Neural cell (in vitro differentiated cells): ENCODE results near the gene RPS6KC1. TPM values are rescaled to one million over a fixed set of nuclear protein-coding genes. Genes with fewer than 3 reads are reported as not detected.

Experiments used
- H2AFZ ChIP-seq: fragments of 200-600, 300-800 bp; sonication (generic), shearing (Covaris generic); 2 replicates; pipeline ENCODE4 v1.6.0; 2014; ENCODE audit warnings: low read depth, mild to moderate bottlenecking, antibody characterized with exemption, low read length, moderate library complexity
- H3F3A ChIP-seq: fragments of 200-600 bp; shearing (Covaris generic); 2 replicates; pipeline ENCODE4 v1.6.1; 2016; ENCODE audit warnings: mild to moderate bottlenecking, moderate library complexity, mixed read lengths, antibody characterized with exemption, low read length; ENCODE audit not compliant: insufficient read depth, poor library complexity, severe bottlenecking
- H3K27ac ChIP-seq: fragments of 200-600, 300-800 bp; sonication (generic), shearing (Covaris generic); 2 replicates; pipeline ENCODE4 v1.5.1; 2014; ENCODE audit warnings: mild to moderate bottlenecking, low read length, moderate library complexity
- H3K27me3 ChIP-seq: fragments of 300-800, 200-600 bp; sonication (generic), shearing (Covaris generic); 2 replicates; pipeline ENCODE4 v1.6.0; 2014; ENCODE audit warnings: mild to moderate bottlenecking, low read depth, low read length, moderate library complexity; ENCODE audit not compliant: insufficient read depth
- H3K36me3 ChIP-seq: fragments of 300-800, 200-600 bp; sonication (generic), shearing (Covaris generic); 2 replicates; pipeline ENCODE4 v1.5.1; 2014; ENCODE audit warnings: mild to moderate bottlenecking, antibody characterized with exemption, low read length, moderate library complexity; ENCODE audit not compliant: insufficient read depth
- H3K4me2 ChIP-seq: fragments of 300-800, 200-600 bp; sonication (generic), shearing (Covaris generic); 2 replicates; pipeline ENCODE4 v1.6.0; 2014; ENCODE audit warnings: mild to moderate bottlenecking, low read length
- H3K4me3 ChIP-seq: fragments of 300-800, 200-600 bp; sonication (generic), shearing (Covaris generic); 2 replicates; pipeline ENCODE4 v1.5.1; 2014; ENCODE audit warnings: mild to moderate bottlenecking, low read length, moderate library complexity
- H3K79me2 ChIP-seq: fragments of 200-600 bp; shearing (Covaris generic); replicated peaks from 2 replicates; pipeline ENCODE4 v1.6.0; 2014; ENCODE audit warnings: mild to moderate bottlenecking, low read length, moderate library complexity; ENCODE audit not compliant: insufficient read depth
- H3K9ac ChIP-seq: fragments of 300-800, 200-600 bp; sonication (generic), shearing (Covaris generic); 2 replicates; pipeline ENCODE4 v1.6.1; 2016; ENCODE audit warnings: mild to moderate bottlenecking, low read length, mixed read lengths
- H3K9me2 ChIP-seq: fragments of 200-600 bp; shearing (Covaris generic); 2 replicates; pipeline ENCODE4 v1.6.1; 2016; ENCODE audit warnings: mild to moderate bottlenecking, low read length, mixed read lengths; ENCODE audit not compliant: insufficient read depth
- H3K9me3 ChIP-seq: fragments of 200-600, 300-800 bp; sonication (generic), shearing (Covaris generic); 2 replicates; pipeline ENCODE4 v1.6.1; 2016; ENCODE audit warnings: mild to moderate bottlenecking, mixed run types, low read length, moderate library complexity, mixed read lengths
- H4K20me1 ChIP-seq: fragments of 200-600 bp; shearing (Covaris generic); 2 replicates; pipeline ENCODE4 v1.6.1; 2016; ENCODE audit warnings: mild to moderate bottlenecking, mixed run types; ENCODE audit not compliant: insufficient read depth
- EP300 ChIP-seq: fragments of 450-650 bp; conservative IDR thresholded peaks from 2 replicates; pipeline ENCODE4 v1.6.1; 2014; ENCODE audit warnings: antibody characterized with exemption, mild to moderate bottlenecking, moderate library complexity; ENCODE audit not compliant: poor library complexity, severe bottlenecking
- EZH2 ChIP-seq: fragments of 200-600, 300-800 bp; shearing (Covaris generic), sonication (generic); IDR thresholded peaks from 2 replicates; pipeline ENCODE4 v1.6.1; 2014; ENCODE audit warnings: antibody characterized with exemption, low read length, borderline replicate concordance, mild to moderate bottlenecking; ENCODE audit not compliant: insufficient read depth, poor library complexity, severe bottlenecking
- MXI1 ChIP-seq: fragments of 450-650 bp; conservative IDR thresholded peaks from 2 replicates; pipeline ENCODE4 v1.6.1; 2014; ENCODE audit warnings: antibody characterized with exemption, mild to moderate bottlenecking; ENCODE audit not compliant: poor library complexity, severe bottlenecking
- POLR2AphosphoS5 ChIP-seq: IDR thresholded peaks from 2 replicates; pipeline ENCODE4 v1.6.1; 2012
- RAD21 ChIP-seq: fragments of 450-650 bp; conservative IDR thresholded peaks from 2 replicates; pipeline ENCODE4 v1.6.1; 2014; ENCODE audit warnings: antibody characterized with exemption, mild to moderate bottlenecking, moderate library complexity
- REST ChIP-seq: IDR thresholded peaks from 2 replicates; pipeline ENCODE4 v1.6.1; 2012; ENCODE audit warnings: borderline replicate concordance
- SMC3 ChIP-seq: fragments of 450-650 bp; conservative IDR thresholded peaks from 2 replicates; pipeline ENCODE4 v1.6.1; 2014; ENCODE audit warnings: antibody characterized with exemption, mild to moderate bottlenecking, moderate library complexity; ENCODE audit not compliant: poor library complexity
- TAF1 ChIP-seq: IDR thresholded peaks from 2 replicates; pipeline ENCODE4 v1.6.1; 2012; ENCODE audit warnings: low read depth
- polyA plus RNA-seq: library from polyadenylated mRNA; depleted of rRNA; stranded (reverse); fragments of >200 nt; gene quantifications from 2 replicates; pipeline ENCODE4 v1.2.3, GENCODE V29; 2014
- TF ChIP-seq, protein P1 (sequence below): fragments of 450-650 bp; IDR thresholded peaks from 2 replicates; pipeline ENCODE4 v1.5.1; 2014; ENCODE audit warnings: antibody characterized with exemption, mild to moderate bottlenecking, moderate library complexity; ENCODE audit not compliant: poor library complexity, severe bottlenecking

RPS6KC1 gene
- polyA plus RNA-seq, 1 donor from 2014 or later = 28.1 TPM

DNA sequence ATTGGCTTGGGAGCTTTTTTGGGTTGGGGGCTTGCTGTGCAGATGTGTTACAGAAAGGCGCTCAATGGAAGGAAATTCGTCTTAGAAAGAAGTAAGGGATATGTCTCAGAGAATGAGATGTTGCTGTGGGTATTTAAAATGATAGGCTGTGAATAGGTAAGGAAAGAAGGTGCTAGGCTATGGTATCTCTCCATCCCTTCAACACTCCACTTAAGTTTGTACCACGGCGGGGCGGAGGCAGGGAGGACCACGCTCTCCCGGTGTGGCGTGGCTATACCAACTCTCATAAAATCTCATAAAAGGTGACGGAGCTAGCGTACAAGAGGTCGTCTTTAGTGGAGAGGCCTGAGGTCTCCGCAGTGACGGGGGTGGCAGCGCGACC lies 305 bp upstream of the RPS6KC1 start:
- Histone ChIP-seq H3K9me2 (no peaks in the 10 kb centered on the region), H3K4me2 (peak overlapping the region; percentile 72), H3F3A (no peaks in the 10 kb centered on the region), H3K27ac (peak overlapping the region; percentile 64), H2AFZ (peak overlapping the region; percentile 100), H3K9ac (peak overlapping the region; percentile 77), H4K20me1 (no peaks in the 10 kb centered on the region), H3K9me3 (no peaks in the 10 kb centered on the region), H3K27me3 (no peaks in the 10 kb centered on the region), H3K79me2 (peaks cover 25% of the 10 kb centered on the region), H3K4me3 (peak overlapping the region; percentile 89), H3K36me3 (no peaks in the 10 kb centered on the region)
- TF ChIP-seq EZH2 = no peak
- TF ChIP-seq POLR2AphosphoS5 = no peak
- TF ChIP-seq, protein P1, sequence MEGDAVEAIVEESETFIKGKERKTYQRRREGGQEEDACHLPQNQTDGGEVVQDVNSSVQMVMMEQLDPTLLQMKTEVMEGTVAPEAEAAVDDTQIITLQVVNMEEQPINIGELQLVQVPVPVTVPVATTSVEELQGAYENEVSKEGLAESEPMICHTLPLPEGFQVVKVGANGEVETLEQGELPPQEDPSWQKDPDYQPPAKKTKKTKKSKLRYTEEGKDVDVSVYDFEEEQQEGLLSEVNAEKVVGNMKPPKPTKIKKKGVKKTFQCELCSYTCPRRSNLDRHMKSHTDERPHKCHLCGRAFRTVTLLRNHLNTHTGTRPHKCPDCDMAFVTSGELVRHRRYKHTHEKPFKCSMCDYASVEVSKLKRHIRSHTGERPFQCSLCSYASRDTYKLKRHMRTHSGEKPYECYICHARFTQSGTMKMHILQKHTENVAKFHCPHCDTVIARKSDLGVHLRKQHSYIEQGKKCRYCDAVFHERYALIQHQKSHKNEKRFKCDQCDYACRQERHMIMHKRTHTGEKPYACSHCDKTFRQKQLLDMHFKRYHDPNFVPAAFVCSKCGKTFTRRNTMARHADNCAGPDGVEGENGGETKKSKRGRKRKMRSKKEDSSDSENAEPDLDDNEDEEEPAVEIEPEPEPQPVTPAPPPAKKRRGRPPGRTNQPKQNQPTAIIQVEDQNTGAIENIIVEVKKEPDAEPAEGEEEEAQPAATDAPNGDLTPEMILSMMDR = no peak
- TF ChIP-seq RAD21 = no peak
- no peak for TF ChIP-seq REST
- no peak for TF ChIP-seq TAF1
- TF ChIP-seq SMC3 = no peak
- TF ChIP-seq MXI1 = no peak
- TF ChIP-seq EP300 = no peak

DNA sequence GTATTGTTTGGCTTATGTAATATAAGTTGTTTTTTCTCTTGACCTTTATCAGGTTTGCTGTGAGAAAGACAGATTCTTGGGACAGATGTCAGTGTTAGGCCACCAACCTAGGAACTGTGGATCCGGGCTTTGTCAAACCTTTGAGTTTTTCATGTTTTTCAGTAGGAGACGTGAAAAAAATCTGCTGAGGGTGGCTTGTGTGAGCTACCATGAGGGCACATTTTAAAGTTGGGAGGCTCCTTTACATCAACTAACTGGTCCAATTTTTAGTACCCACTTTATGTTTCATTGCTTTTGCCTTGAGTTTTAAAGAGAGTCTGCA lies 801 bp downstream of the RPS6KC1 start:
- TF ChIP-seq MXI1 (no peak), POLR2AphosphoS5 (no peak), EP300 (no peak), RAD21 (no peak), SMC3 (no peak), REST (no peak), TAF1 (no peak), EZH2 (no peak)
- TF ChIP-seq, protein P1 = no peak
- peak overlapping the region; percentile 77 for H3K9ac ChIP-seq
- H3K36me3 ChIP-seq = no peaks in the 10 kb centered on the region
- no peaks in the 10 kb centered on the region for H3K27me3 ChIP-seq
- H3K27ac ChIP-seq = no peak overlapping the region
- no peaks in the 10 kb centered on the region for H4K20me1 ChIP-seq
- H3K79me2 ChIP-seq = peaks cover 33% of the 10 kb centered on the region
- H3K9me2 ChIP-seq = no peaks in the 10 kb centered on the region
- H3F3A ChIP-seq = no peaks in the 10 kb centered on the region
- peak overlapping the region; percentile 100 for H2AFZ ChIP-seq
- H3K4me3 ChIP-seq = peak overlapping the region; percentile 89
- no peaks in the 10 kb centered on the region for H3K9me3 ChIP-seq
- H3K4me2 ChIP-seq = peak overlapping the region; percentile 68
